ENCODE results near the gene INPP5D.

DNA sequence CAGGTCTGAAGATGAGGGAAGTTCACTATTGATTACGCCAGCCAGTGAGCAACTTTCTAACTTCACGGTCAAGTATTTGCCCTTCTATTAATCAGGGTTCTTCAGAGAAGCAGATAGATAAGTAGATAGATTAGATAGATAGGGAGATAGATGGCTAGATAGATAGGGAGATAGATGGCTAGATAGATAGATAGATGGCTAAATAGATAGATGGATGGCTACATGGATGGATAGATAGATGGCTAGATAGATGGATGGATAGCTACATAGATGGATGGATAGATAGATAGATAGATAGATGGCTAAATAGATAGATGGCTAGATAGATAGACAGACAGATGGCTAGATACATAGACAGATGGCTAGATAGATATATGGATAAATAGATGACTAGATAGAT is 4.8 kb upstream of the INPP5D start:
- TF ChIP-seq CTCF (IDR thresholded peaks at IDR 0.05; ENCODE audit: low read depth, low read length, missing input control) (no peak), YY1 (IDR thresholded peaks at IDR 0.05) (no peak)

Measured in liver (tissue), 2 donors.